Measurements from ENCODE around the gene SCFD2. TPM values are rescaled to one million over a fixed set of nuclear protein-coding genes. Genes with fewer than 3 reads are reported as not detected.
A peak's percentile ranks its signal among the peaks of the same experiment; 100 is the strongest.

SCFD2 gene
- total and polyA plus RNA-seq, 2 of the 8 experiments (the other 6 are each of a cell fraction or from before 2014, with no cell fraction given) = 6.2 to 10.2 TPM

DNA sequence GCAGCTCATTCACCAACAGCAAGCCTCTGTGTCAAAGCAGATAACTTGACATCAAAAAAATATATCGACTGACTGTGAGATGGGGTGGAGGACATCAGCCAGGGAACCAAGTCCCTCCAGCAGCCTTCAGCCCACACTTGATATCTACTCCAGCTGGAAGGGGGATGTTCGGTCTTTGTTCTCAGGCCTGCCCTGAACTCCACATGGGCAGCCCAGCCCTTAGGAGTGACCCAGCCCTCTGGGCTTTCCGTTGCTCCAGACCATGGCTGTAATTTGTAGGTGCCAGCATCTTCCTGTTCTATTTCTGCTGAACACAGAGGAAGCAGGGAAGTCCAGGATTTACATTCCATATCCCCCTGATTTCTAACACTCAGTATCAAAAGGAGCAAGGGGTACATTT, 486.4 kb downstream of the SCFD2 start:
- Histone ChIP-seq H3K27ac (ENCODE audit: low read depth, low read length) (no peak overlapping the region), H2BK5ac (ENCODE audit: low read depth, low read length) (0 out of 2 replicates have a peak overlapping the region, but pooled peaks have one; percentile 40), H3K36me3 (ENCODE audit: control insufficient read depth in 2 of 4, insufficient read depth in 4 of 4, low read length in 3 of 4) (no peaks in the 10 kb centered on the region), H3K9ac (replicated peaks in 1 of 4; ENCODE audit: extremely low read depth in 1 of 4, low read depth in 3 of 4, low read length in 3 of 4) (no peak overlapping the region), H3K4me1 (replicated peaks in 1 of 4; ENCODE audit: control insufficient read depth in 3 of 4, insufficient read depth in 4 of 4, low read length in 3 of 4) (peaks cover 7 to 29% (median 18%) of the 10 kb centered on the region in 4 experiments; a peak in 6 of 7 replicates), H2AK5ac (ENCODE audit: low read depth, low read length) (no peak overlapping the region), H3K56ac (replicated peaks; ENCODE audit: insufficient read length, low read depth, low read length) (no peak overlapping the region), H3K14ac (ENCODE audit: insufficient read length) (no peak overlapping the region), H2BK15ac (ENCODE audit: low read length) (0 out of 2 replicates have a peak overlapping the region, but pooled peaks have one; percentile 40), H3K79me1 (ENCODE audit: low read depth, low read length) (no peaks in the 10 kb centered on the region), H4K91ac (replicated peaks; ENCODE audit: insufficient read length, low read length) (no peak overlapping the region), H3K4me2 (ENCODE audit: insufficient read depth in 1 of 2, low read depth in 2 of 2, low read length in 2 of 2) (no peak overlapping the region), H3K4me3 (ENCODE audit: extremely low read depth in 1 of 4, insufficient read depth in 2 of 4, low read depth in 3 of 4, low read length in 4 of 4) (no peak overlapping the region), H4K20me1 (replicated peaks in 1 of 2; ENCODE audit: control insufficient read depth in 1 of 2, insufficient read depth in 2 of 2, low read length in 2 of 2) (no peaks in the 10 kb centered on the region), H4K5ac (ENCODE audit: insufficient read length, low read depth, low read length) (no peak overlapping the region), H2BK12ac (ENCODE audit: low read depth, low read length) (peak overlapping the region; percentile 33; the same call in 1 of the 2 replicates), H2AFZ (ENCODE audit: low read length) (no peak overlapping the region), H2BK120ac (replicated peaks; ENCODE audit: low read depth, low read length) (no peak overlapping the region), H3K23ac (ENCODE audit: insufficient read length) (no peak overlapping the region), H3K79me2 (ENCODE audit: control insufficient read depth in 1 of 2, insufficient read depth in 2 of 2, low read length in 2 of 2) (no peaks in the 10 kb centered on the region), H2BK20ac (ENCODE audit: low read length) (0 out of 2 replicates have a peak overlapping the region, but pooled peaks have one; percentile 62), H4K8ac (ENCODE audit: extremely low read depth, insufficient read depth, low read length) (no peak overlapping the region; the same call in 1 of the 2 replicates), H3K27me3 (replicated peaks in 1 of 4; ENCODE audit: control insufficient read depth in 3 of 4, extremely low read depth in 1 of 4, insufficient read depth in 3 of 4, low read length in 3 of 4) (no peaks in the 10 kb centered on the region; a peak in 1 of 7 replicates), H3K23me2 (ENCODE audit: low read depth, low read length) (no peaks in the 10 kb centered on the region), H3K4ac (replicated peaks; ENCODE audit: insufficient read length, low read depth, low read length) (no peak overlapping the region), H3K18ac (ENCODE audit: extremely low read depth, low read length) (no peak overlapping the region), H3K9me3 (ENCODE audit: insufficient read depth in 2 of 2, low read depth in 1 of 2, low read length in 1 of 2) (no peaks in the 10 kb centered on the region)
- ChIA-PET CTCF (ENCODE audit: partially characterized antibody) (interaction anchor here (6.0 kb wide), 1 partner anchor 103 kb away, joined by 24 read pairs; no protein-coding TSS in a partner anchor), POLR2A (ENCODE audit: partially characterized antibody) (interaction anchor here (1.2 kb wide), 1 partner anchor 12 kb away, joined by 4 read pairs; no protein-coding TSS in a partner anchor)
- FAIRE-seq = no peak
- 91% methylated on average over 3 of the region's 3 CpGs; no CpG with 5 or more reads in 1 of the 2 experiments for WGBS, 2 experiments (ENCODE audit: extremely low coverage in 1 of 2, insufficient coverage in 1 of 2, insufficient read length in 1 of 2, insufficient replicate concordance in 2 of 2, low coverage in 1 of 2, low lambda C conversion rate in 2 of 2, missing lambda C conversion rate in 1 of 2)
- DNase-seq (ENCODE audit: low read depth in 1 of 2, low spot score in 2 of 2) = no peak
- TF ChIP-seq GTF2F1 (IDR thresholded peaks at IDR 0.05; ENCODE audit: borderline replicate concordance, low read depth, low read length) (no peak), SIX5 (IDR thresholded peaks at IDR 0.05; ENCODE audit: low read depth, low read length) (no peak), SP2 (IDR thresholded peaks at IDR 0.05; ENCODE audit: low read length) (no peak), RFX5 (IDR thresholded peaks at IDR 0.05; ENCODE audit: borderline replicate concordance, low read depth, low read length) (no peak), EGR1 (IDR thresholded peaks at IDR 0.05; ENCODE audit: borderline replicate concordance, low read depth, low read length) (no peak), POLR2AphosphoS5 (IDR thresholded peaks at IDR 0.05; ENCODE audit: low read depth, low read length) (no peak), BCL11A (IDR thresholded peaks at IDR 0.05; ENCODE audit: low read depth in 2 of 2, low read length in 2 of 2) (no peak), ATF2 (IDR thresholded peaks at IDR 0.05; ENCODE audit: low read length) (no peak), CREB1 (IDR thresholded peaks at IDR 0.05) (no peak)
- TF ChIP-seq, protein P1, sequence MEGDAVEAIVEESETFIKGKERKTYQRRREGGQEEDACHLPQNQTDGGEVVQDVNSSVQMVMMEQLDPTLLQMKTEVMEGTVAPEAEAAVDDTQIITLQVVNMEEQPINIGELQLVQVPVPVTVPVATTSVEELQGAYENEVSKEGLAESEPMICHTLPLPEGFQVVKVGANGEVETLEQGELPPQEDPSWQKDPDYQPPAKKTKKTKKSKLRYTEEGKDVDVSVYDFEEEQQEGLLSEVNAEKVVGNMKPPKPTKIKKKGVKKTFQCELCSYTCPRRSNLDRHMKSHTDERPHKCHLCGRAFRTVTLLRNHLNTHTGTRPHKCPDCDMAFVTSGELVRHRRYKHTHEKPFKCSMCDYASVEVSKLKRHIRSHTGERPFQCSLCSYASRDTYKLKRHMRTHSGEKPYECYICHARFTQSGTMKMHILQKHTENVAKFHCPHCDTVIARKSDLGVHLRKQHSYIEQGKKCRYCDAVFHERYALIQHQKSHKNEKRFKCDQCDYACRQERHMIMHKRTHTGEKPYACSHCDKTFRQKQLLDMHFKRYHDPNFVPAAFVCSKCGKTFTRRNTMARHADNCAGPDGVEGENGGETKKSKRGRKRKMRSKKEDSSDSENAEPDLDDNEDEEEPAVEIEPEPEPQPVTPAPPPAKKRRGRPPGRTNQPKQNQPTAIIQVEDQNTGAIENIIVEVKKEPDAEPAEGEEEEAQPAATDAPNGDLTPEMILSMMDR (IDR thresholded peaks at IDR 0.05; ENCODE audit: control extremely low read depth in 1 of 3, insufficient read depth in 1 of 3, low read depth in 1 of 3, low read length in 3 of 3) = no peak

Data from H1 (cell line).